IPS-18c (cell line): ENCODE results near the gene TIGAR.
A peak's percentile ranks its signal among the peaks of the same experiment; 100 is the strongest.

ENCODE experiments used
- H3K4me3 ChIP-seq: 2 replicates; pipeline ENCODE4 v1.7.0; 2013; ENCODE audit warnings: low read depth, mild to moderate bottlenecking, low read length, moderate library complexity; ENCODE audit not compliant: insufficient read depth
- H3K9me3 ChIP-seq: one replicate; pipeline ENCODE4 v1.6.1; 2013; ENCODE audit warnings: mild to moderate bottlenecking, low read length, moderate library complexity; ENCODE audit not compliant: control insufficient read depth, insufficient read depth

The TIGAR gene

GRCh38 chr12:4293299-4293965 lies 27.6 kb upstream of the TIGAR start:
- no peaks in the 10 kb centered on the region for H3K9me3 ChIP-seq
- H3K4me3 ChIP-seq = no peak overlapping the region

GRCh38 chr12:4293966-4294505 lies 27.0 kb upstream of the TIGAR start:
- Histone ChIP-seq H3K9me3 (no peaks in the 10 kb centered on the region), H3K4me3 (no peak overlapping the region)

- no peaks in the 10 kb centered on the region for H3K9me3 ChIP-seq
- H3K4me3 ChIP-seq = no peak overlapping the region
Measured at GRCh38 chr12:4296751-4297150, 24.3 kb upstream of the TIGAR start.

GRCh38 chr12:4297617-4298016 lies 23.4 kb upstream of the TIGAR start:
- no peak overlapping the region for H3K4me3 ChIP-seq
- H3K9me3 ChIP-seq = no peaks in the 10 kb centered on the region

GRCh38 chr12:4300883-4301282 lies 20.1 kb upstream of the TIGAR start:
- no peaks in the 10 kb centered on the region for H3K9me3 ChIP-seq
- no peak overlapping the region for H3K4me3 ChIP-seq

- Histone ChIP-seq H3K4me3 (no peak overlapping the region), H3K9me3 (no peaks in the 10 kb centered on the region)
Measured at GRCh38 chr12:4301932-4302501, 19.0 kb upstream of the TIGAR start.

- Histone ChIP-seq H3K9me3 (no peaks in the 10 kb centered on the region), H3K4me3 (no peak overlapping the region)
Measured at GRCh38 chr12:4302881-4303280, 18.1 kb upstream of the TIGAR start.

- H3K9me3 ChIP-seq = no peaks in the 10 kb centered on the region
- H3K4me3 ChIP-seq = no peak overlapping the region
Measured at GRCh38 chr12:4303750-4304149, 17.3 kb upstream of the TIGAR start.

GRCh38 chr12:4307593-4308333 lies 13.2 kb upstream of the TIGAR start:
- no peaks in the 10 kb centered on the region for H3K9me3 ChIP-seq
- peak overlapping the region; percentile 34; the same call in 1 of the 2 replicates for H3K4me3 ChIP-seq

- H3K9me3 ChIP-seq = no peaks in the 10 kb centered on the region
- no peak overlapping the region for H3K4me3 ChIP-seq
Measured at GRCh38 chr12:4308334-4308950, 12.6 kb upstream of the TIGAR start.

- H3K9me3 ChIP-seq = no peaks in the 10 kb centered on the region
- H3K4me3 ChIP-seq = no peak overlapping the region
Measured at GRCh38 chr12:4311776-4312175, 9.2 kb upstream of the TIGAR start.

- Histone ChIP-seq H3K4me3 (no peak overlapping the region), H3K9me3 (no peaks in the 10 kb centered on the region)
Measured at GRCh38 chr12:4312251-4312650, 8.8 kb upstream of the TIGAR start.

- Histone ChIP-seq H3K4me3 (peak overlapping the region; percentile 86), H3K9me3 (no peaks in the 10 kb centered on the region)
Measured at GRCh38 chr12:4320497-4320852, 538 bp upstream of the TIGAR start.

GRCh38 chr12:4322726-4323125 lies 1.7 kb downstream of the TIGAR start:
- 0 out of 2 replicates have a peak overlapping the region, but pooled peaks have one; percentile 17 for H3K4me3 ChIP-seq

GRCh38 chr12:4323396-4323795 lies 2.4 kb downstream of the TIGAR start:
- H3K4me3 ChIP-seq = no peak overlapping the region
- no peaks in the 10 kb centered on the region for H3K9me3 ChIP-seq

More at GRCh38 chr12:4322726-4323125, 1.7 kb downstream of the TIGAR start:
- H3K9me3 ChIP-seq = no peaks in the 10 kb centered on the region

- Histone ChIP-seq H3K9me3 (peaks cover under 1% of the 10 kb centered on the region), H3K4me3 (no peak overlapping the region)
Measured at GRCh38 chr12:4324366-4324765, 3.4 kb downstream of the TIGAR start.

- Histone ChIP-seq H3K4me3 (no peak overlapping the region), H3K9me3 (peaks cover 2% of the 10 kb centered on the region)
Measured at GRCh38 chr12:4325966-4326365, 5.0 kb downstream of the TIGAR start.

- Histone ChIP-seq H3K9me3 (peaks cover 2% of the 10 kb centered on the region), H3K4me3 (no peak overlapping the region)
Measured at GRCh38 chr12:4327293-4327692, 6.3 kb downstream of the TIGAR start.
